Measurements from ENCODE around the gene SLC26A3.

Gene SLC26A3

DNA sequence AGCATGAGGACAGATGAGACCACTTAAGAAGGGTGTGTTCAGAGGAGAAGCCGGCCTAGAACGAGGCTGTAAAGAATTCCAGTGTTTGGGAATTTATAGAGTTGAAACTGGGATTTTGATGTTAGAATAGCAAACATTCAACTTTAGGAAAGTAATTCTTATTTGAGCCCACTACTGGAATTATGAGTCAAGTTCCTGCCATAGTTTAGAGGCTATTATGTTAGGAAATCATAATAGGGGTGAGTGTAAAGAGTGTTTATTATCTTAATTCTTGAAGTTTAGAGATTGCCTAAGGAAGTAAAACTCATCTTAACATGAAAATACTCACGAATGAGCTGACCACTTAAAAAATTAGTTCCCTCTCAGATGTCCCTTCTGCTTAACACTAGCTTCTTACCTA, 57.0 kb downstream of the SLC26A3 start:
- H3K4me1 Mint-ChIP-seq (ENCODE audit: low read depth) = peaks cover 45% of the 10 kb centered on the region
- no peak overlapping the region for H3K27ac Mint-ChIP-seq
- H3K27me3 Mint-ChIP-seq (ENCODE audit: low read depth) = peaks cover under 1% of the 10 kb centered on the region
- no peaks in the 10 kb centered on the region for H3K9me3 Mint-ChIP-seq
- H3K4me3 Mint-ChIP-seq = peak overlapping the region; percentile 63
- H3K36me3 Mint-ChIP-seq (ENCODE audit: low read depth) = peaks cover 15% of the 10 kb centered on the region

DNA sequence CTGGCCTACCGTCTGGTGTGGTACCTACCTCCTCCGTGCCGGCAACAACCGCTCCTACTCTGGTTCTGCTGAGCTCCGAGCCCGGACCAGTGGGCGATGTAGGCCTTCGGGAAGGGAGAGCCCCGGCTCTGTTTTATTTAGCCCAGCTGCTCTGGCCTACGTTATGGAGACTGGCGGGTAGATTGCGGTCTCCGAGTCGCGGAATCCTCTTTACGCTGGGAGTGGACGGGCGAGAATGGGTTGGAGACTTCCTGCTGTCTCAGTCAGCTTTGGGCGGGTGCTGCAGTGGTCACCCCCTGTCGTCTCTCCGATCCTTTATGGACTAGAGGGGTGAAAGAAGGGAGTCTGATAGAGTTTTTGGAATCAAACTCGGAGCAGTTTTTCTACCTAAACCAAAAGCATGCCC, 58.7 kb downstream of the SLC26A3 start:
- Mint-ChIP-seq H3K36me3 (ENCODE audit: low read depth) (peaks cover 9% of the 10 kb centered on the region), H3K4me3 (peak overlapping the region; percentile 99), H3K9me3 (no peaks in the 10 kb centered on the region), H3K4me1 (ENCODE audit: low read depth) (peaks cover 39% of the 10 kb centered on the region), H3K27me3 (ENCODE audit: low read depth) (peaks cover 5% of the 10 kb centered on the region), H3K27ac (peak overlapping the region; percentile 100)

DNA sequence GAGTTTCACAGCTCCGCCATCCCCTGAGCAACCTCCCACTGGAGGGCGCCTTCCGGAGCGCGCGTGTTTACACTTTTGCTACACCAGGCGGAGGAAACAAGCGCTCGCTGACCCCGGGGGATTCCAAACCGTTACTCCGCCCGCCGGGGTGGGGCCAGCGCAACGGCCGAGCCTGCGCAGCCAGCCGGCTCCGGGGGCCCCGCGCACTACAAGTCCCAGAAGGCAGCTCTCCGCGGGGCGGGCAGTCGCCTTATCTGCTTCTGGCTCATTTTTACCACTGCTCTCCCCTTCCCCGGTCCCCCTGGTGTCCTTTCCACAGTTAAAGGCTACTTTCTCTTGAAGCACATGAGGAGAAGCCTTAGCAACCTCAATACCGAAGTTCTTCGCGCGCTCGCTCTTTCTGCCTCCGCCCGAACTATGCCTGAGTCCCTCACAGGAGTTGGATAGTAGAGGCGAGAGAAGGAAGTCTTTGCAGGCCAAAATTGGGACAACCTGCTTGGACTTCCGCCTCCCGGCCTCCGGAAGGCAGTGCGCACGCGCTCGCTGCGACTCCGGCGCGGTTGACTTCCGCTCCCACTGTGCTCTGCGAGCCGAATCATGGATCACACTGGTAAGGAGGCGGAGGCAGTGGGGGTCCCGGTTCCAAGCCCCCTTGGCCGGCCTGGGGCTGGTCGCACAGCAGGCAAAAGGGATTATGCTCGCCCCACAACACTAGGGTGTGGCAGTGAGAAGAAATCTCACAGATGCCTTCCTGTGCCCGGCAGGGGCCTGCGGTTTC, 59.3 kb downstream of the SLC26A3 start, which contains the start of gene CBLL1:
TSS of gene CBLL1 (plus strand) at position 576 of the 778 bp plus-strand sequence. CDS start at position 598, 22 bp downstream.
- no peaks in the 10 kb centered on the region for H3K9me3 Mint-ChIP-seq

DNA sequence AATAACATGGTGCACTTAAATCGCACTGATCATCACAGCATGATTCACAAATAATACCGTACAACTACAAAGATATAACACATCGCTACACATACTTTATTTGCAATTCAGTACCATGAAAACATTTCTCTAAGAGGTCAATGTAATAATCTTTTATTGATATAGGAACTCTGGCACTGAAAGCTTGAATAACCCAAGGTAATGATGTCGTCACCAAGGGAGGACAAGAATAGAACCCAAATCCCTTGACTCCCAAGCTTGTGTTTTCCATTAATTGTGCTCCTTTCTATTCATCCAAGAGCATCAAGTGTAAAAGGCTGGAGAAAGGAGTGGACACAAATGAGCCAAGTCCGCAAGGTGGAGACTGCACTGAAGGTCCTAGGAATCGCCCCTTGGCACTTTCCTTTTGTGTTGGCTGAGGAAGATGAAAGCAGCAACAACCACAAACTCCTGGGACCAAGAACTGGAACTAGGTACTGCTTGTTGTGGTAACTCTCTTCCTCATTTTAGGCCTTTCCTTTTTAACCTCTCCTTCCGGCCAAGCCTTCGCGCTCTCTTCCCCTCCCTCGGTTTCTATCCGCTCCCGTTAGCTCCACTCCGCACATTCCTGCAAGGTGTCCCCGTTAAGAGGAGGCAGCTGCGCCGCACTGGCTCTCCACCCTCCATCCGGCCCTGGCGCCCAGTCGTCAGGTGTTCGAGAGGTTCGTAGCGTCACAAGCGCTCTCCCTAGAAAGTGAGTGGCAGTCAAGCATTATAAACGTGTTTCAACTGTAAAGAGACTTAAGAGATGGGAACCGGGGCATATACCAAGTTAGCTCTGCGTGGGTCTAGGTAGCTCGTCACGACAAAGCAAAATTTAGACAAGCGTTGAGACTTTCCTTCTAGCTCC, 60.1 kb downstream of the SLC26A3 start:
- Mint-ChIP-seq H3K4me3 (peak overlapping the region; percentile 99), H3K27ac (peak overlapping the region; percentile 100), H3K36me3 (ENCODE audit: low read depth) (peaks cover 7% of the 10 kb centered on the region)

More for the DNA sequence above, 59.3 kb downstream of the SLC26A3 start, which contains the start of gene CBLL1:
- H3K4me3 Mint-ChIP-seq = peak within 1 kb of the TSS; percentile 99
- peak within 1 kb of the TSS; percentile 100 for H3K27ac Mint-ChIP-seq
- peaks cover 9% of the 10 kb centered on the region for H3K36me3 Mint-ChIP-seq (ENCODE audit: low read depth)
- peaks cover 37% of the 10 kb centered on the region for H3K4me1 Mint-ChIP-seq (ENCODE audit: low read depth)
- peaks cover 5% of the 10 kb centered on the region for H3K27me3 Mint-ChIP-seq (ENCODE audit: low read depth)

DNA sequence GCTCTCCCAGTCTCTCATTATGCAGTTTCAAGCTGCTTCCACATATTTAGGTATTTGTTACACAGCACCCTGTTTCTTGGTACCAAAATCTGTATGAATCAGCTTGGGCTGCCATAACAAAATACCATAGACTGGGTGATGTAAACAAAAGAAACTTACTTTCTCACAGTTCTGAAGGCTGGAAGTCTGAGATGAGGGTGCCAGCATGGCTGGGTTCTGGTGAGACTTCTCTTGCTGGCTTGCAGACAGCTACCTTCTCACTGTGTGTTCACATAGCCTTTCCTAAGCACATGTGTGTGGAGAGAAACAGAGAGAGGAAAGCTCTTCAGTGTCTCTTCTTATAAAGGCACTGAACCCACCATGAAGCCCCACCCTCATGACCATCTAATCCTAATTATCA, 74.7 kb downstream of the SLC26A3 start:
- H3K4me3 Mint-ChIP-seq = no peak overlapping the region
- no peaks in the 10 kb centered on the region for H3K9me3 Mint-ChIP-seq
- H3K4me1 Mint-ChIP-seq (ENCODE audit: low read depth) = no peaks in the 10 kb centered on the region
- peaks cover 29% of the 10 kb centered on the region for H3K27me3 Mint-ChIP-seq (ENCODE audit: low read depth)
- H3K36me3 Mint-ChIP-seq (ENCODE audit: low read depth) = no peaks in the 10 kb centered on the region
- no peak overlapping the region for H3K27ac Mint-ChIP-seq

More for the DNA sequence above, 60.1 kb downstream of the SLC26A3 start:
- Mint-ChIP-seq H3K4me1 (ENCODE audit: low read depth) (peaks cover 34% of the 10 kb centered on the region), H3K9me3 (no peaks in the 10 kb centered on the region), H3K27me3 (ENCODE audit: low read depth) (peaks cover 5% of the 10 kb centered on the region)

DNA sequence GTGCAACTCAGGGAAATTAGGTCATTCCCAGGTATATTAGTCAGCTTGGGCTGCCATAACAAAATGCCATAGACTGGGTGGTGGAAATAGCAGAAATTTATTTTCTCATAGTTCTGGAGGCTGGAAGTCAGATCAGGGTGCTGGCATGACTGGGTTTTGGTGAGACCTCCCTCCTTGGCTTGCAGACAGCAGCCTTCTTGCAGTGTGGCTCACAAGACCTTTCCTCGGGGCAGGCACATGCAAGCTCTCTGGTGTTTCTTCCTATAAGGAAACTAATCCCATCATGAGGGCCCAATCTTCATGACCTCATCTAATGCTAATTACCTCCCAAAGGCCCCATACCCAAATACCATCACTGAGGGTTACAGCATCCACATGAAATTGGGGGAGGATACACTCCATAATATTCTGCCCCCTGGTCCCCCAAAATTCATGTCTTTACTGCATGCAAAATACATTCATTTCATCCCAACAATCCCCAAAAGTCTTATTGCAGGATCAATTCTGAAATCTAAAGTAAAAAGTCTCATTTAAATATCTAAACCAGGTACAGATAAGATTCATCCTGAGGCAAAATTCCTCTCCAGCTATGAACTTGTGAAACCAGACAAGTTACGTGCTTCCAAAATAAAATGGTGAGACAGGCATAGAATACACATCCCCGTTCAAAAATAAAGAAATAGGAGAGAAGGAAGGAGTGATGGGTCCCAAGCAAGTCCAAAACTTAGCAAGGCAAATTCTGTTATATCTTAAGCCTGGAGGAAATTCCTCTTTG, 76.5 kb downstream of the SLC26A3 start:
- Mint-ChIP-seq H3K4me1 (ENCODE audit: low read depth) (no peaks in the 10 kb centered on the region), H3K27ac (no peak overlapping the region), H3K9me3 (no peaks in the 10 kb centered on the region), H3K36me3 (ENCODE audit: low read depth) (no peaks in the 10 kb centered on the region), H3K27me3 (ENCODE audit: low read depth) (peaks cover 29% of the 10 kb centered on the region), H3K4me3 (no peak overlapping the region)

DNA sequence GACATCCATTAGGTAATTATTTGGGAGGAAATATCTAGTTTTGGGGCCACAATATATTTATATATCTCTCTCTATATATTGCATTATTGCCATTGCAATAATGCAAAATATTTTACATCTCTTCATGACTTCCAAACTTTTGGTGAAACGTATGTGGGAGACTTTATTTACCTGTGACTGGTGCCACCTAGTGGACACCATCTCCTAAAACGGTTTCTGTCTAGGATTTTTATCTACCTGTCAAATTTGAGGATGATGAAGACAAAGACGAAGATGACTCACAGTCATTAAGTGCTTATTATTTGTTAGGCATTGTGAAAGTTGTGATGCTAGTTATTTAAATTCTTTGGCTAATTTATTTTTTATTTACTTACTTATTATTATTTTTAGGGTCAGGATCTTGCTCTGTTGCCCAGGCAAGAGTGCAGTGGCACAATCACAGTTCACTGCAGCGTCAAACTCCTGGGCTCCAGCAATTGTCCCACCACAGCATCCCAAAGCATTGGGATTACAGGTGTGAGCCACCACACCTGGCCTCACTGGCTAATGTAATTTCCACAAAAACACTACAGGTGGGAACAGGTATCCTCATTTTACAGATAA, 77.8 kb downstream of the SLC26A3 start:
- Mint-ChIP-seq H3K27me3 (ENCODE audit: low read depth) (peaks cover 29% of the 10 kb centered on the region), H3K4me1 (ENCODE audit: low read depth) (no peaks in the 10 kb centered on the region), H3K36me3 (ENCODE audit: low read depth) (no peaks in the 10 kb centered on the region), H3K9me3 (no peaks in the 10 kb centered on the region), H3K4me3 (no peak overlapping the region), H3K27ac (no peak overlapping the region)

DNA sequence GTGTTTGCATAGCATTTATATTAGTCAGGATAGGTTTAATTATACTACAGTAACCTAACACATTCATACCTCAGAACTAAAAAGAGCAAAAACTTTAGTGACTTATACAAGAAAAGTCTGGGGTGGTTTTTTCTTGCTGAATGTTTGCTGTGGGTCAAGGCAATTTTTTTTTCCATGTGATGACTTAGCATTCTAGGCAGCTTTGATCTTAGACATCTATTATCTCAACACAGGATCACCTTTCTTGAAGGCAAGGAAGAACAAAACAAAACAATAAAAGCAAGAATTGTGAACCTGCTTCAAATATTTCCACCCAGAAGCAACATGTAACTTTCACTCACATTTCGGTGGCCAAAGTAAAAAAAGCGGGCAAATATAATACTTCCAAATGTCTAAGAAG, 79.8 kb downstream of the SLC26A3 start:
- Mint-ChIP-seq H3K27ac (no peak overlapping the region), H3K27me3 (ENCODE audit: low read depth) (peaks cover 21% of the 10 kb centered on the region), H3K4me1 (ENCODE audit: low read depth) (no peaks in the 10 kb centered on the region), H3K4me3 (no peak overlapping the region), H3K9me3 (no peaks in the 10 kb centered on the region), H3K36me3 (ENCODE audit: low read depth) (no peaks in the 10 kb centered on the region)

DNA sequence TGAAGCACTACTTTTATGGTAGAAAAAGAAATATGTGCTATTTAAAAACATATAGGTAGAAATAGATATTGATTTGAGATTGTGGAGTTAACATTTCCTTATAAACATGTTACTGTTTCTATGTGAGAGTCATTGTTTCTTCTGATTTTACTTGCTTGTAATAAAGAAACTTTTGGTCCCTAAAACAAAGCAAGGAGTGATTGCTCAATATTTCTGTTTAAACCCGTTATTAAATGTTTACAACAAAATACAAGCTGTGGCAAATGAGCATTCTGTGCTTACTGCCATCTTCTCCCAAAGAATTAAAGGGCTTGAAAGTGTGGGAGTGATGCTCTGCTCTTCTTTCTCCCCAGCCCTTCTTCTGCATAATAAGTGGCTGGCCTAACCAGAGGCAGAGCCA, 81.7 kb downstream of the SLC26A3 start:
- H3K27ac Mint-ChIP-seq = no peak overlapping the region
- H3K36me3 Mint-ChIP-seq (ENCODE audit: low read depth) = no peaks in the 10 kb centered on the region
- H3K4me3 Mint-ChIP-seq = no peak overlapping the region
- H3K9me3 Mint-ChIP-seq = no peaks in the 10 kb centered on the region
- no peaks in the 10 kb centered on the region for H3K4me1 Mint-ChIP-seq (ENCODE audit: low read depth)
- peaks cover 2% of the 10 kb centered on the region for H3K27me3 Mint-ChIP-seq (ENCODE audit: low read depth)

DNA sequence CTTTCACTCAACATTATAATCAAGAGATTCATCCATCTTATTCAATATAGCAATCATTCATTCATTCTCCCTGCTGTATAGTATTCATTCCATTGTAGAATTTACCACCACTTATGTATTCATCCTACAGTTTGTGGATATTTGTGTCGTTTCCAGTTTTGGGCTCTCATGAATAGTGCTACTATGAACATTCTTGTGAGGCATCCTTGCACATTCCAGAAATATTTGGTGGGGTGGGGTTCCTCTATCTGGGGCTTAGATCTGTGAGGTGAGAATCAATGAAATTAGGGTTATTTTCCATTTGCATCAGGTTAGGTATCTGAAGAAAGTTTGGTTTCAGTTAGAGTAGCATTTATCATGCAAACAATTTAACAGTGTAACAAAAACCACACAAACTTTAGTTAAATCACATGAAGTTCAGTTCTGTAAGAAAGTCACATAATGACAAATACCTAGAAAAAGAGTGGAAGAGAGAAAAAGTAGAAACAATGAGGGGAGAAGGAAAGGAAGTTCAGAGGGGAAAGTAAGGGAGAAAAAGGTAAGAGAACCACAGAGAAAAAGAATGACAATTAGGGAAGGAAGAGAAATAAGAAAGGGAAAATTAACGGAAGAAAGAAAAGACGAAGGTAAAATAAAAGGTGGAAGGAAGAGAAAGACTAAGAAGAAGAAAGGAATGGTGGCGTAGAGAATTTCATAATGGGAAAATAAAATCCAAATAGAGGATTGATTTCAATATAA, 84.4 kb downstream of the SLC26A3 start:
- Mint-ChIP-seq H3K27me3 (ENCODE audit: low read depth) (no peaks in the 10 kb centered on the region), H3K27ac (no peak overlapping the region), H3K4me3 (no peak overlapping the region), H3K36me3 (ENCODE audit: low read depth) (no peaks in the 10 kb centered on the region), H3K4me1 (ENCODE audit: low read depth) (no peaks in the 10 kb centered on the region), H3K9me3 (no peaks in the 10 kb centered on the region)

DNA sequence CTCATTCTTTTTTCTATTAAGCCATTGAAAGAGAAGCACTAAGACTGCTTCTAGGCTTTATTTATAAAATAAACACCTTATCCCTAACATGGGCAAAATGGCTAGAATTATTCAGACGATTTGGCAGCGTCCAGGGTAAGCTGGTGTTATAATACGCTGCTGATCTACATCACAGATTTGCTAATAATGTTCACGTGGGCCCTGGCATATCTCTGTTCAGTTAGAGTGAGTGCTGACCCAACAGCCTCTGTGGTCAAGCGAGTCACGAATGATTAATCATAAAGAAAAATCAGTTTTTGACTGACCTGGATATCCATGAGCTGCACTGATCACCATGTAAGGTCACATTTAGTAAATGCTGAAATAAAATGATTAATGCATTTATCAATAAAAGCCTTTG, 87.5 kb downstream of the SLC26A3 start:
- H3K4me3 Mint-ChIP-seq = no peak overlapping the region
- peaks cover 9% of the 10 kb centered on the region for H3K36me3 Mint-ChIP-seq (ENCODE audit: low read depth)
- H3K4me1 Mint-ChIP-seq (ENCODE audit: low read depth) = no peaks in the 10 kb centered on the region
- H3K27me3 Mint-ChIP-seq (ENCODE audit: low read depth) = no peaks in the 10 kb centered on the region
- no peak overlapping the region for H3K27ac Mint-ChIP-seq
- H3K9me3 Mint-ChIP-seq = no peaks in the 10 kb centered on the region

Data from T-helper 1 cell treated with Interleukin-12 subunit alpha and Interleukin-12 subunit beta and Interleukin-4 antibody, amounts not matched to agents 30 μg/mL and 1 μg/mL, for 36 hours (primary cell).